DND-41 (cell line): ENCODE results near the gene SART3.

Source experiments
- ATAC-seq: fragments of 200-7000 bp; cut with Tn5 transposase; 3 replicates; pipeline ENCODE4 v1.9.1; 2021; ENCODE audit warnings: low read depth; ENCODE audit not compliant: insufficient read depth
- DNase-seq: peaks from one replicate; pipeline ENCODE4 v3.0.0-alpha.2; 2020
- H2AFZ ChIP-seq: 2 replicates; pipeline ENCODE4 v1.6.0; 2012; ENCODE audit warnings: low read depth, low read length
- H3K27ac ChIP-seq: 2 replicates; pipeline ENCODE4 v1.5.1; 2012; ENCODE audit warnings: low read length, inconsistent platforms
- H3K27me3 ChIP-seq: fragments of 200-600 bp; sonication (generic); 2 replicates; pipeline ENCODE4 v1.6.0; 2012; ENCODE audit warnings: low read length, mild to moderate bottlenecking, inconsistent platforms; ENCODE audit not compliant: insufficient read depth, poor library complexity
- H3K36me3 ChIP-seq: 2 replicates; pipeline ENCODE4 v1.5.1; 2012; ENCODE audit warnings: low read length, inconsistent platforms; ENCODE audit not compliant: insufficient read depth
- H3K4me1 ChIP-seq: 2 replicates; pipeline ENCODE4 v1.5.1; 2012; ENCODE audit warnings: mild to moderate bottlenecking, low read length; ENCODE audit not compliant: insufficient read depth
- H3K4me2 ChIP-seq: 2 replicates; pipeline ENCODE4 v1.6.0; 2012; ENCODE audit warnings: mild to moderate bottlenecking, moderate library complexity, low read length, inconsistent platforms; ENCODE audit not compliant: insufficient read depth
- H3K4me3 ChIP-seq, 2 experiments: fragments of 200-600 bp in 1 of 2; shearing (Covaris generic) in 1 of 2; 2 replicates each; pipeline ENCODE4 v1.5.1; 2012 to 2016; ENCODE audit warnings: inconsistent platforms in 2 of 2, low read length in 2 of 2, mild to moderate bottlenecking in 2 of 2, low read depth in 1 of 2, moderate library complexity in 1 of 2
- H3K79me2 ChIP-seq: 2 replicates; pipeline ENCODE4 v1.6.0; 2012; ENCODE audit warnings: low read length, inconsistent platforms; ENCODE audit not compliant: insufficient read depth
- H3K9ac ChIP-seq: 2 replicates; pipeline ENCODE4 v1.6.0; 2012; ENCODE audit warnings: low read depth, mild to moderate bottlenecking, inconsistent platforms, low read length, moderate library complexity
- H3K9me3 ChIP-seq: 2 replicates; pipeline ENCODE4 v1.5.1; 2012; ENCODE audit warnings: low read length, moderate library complexity, mild to moderate bottlenecking, inconsistent platforms; ENCODE audit not compliant: insufficient read depth, severe bottlenecking
- H4K20me1 ChIP-seq: 2 replicates; pipeline ENCODE4 v1.6.0; 2012; ENCODE audit warnings: low read length; ENCODE audit not compliant: insufficient read depth
- EZH2 ChIP-seq: IDR thresholded peaks from 3 replicates; pipeline ENCODE4 v1.6.1; 2012; ENCODE audit warnings: borderline replicate concordance, low read depth, mild to moderate bottlenecking, moderate library complexity, low read length, inconsistent platforms; ENCODE audit not compliant: severe bottlenecking
- TF ChIP-seq, protein P1 (sequence below): IDR thresholded peaks from 2 replicates; pipeline ENCODE4 v1.5.1; 2012; ENCODE audit warnings: borderline replicate concordance, low read length, moderate library complexity, mild to moderate bottlenecking; ENCODE audit not compliant: poor library complexity, severe bottlenecking; ENCODE audit errors: extremely low read depth

Gene SART3

DNA sequence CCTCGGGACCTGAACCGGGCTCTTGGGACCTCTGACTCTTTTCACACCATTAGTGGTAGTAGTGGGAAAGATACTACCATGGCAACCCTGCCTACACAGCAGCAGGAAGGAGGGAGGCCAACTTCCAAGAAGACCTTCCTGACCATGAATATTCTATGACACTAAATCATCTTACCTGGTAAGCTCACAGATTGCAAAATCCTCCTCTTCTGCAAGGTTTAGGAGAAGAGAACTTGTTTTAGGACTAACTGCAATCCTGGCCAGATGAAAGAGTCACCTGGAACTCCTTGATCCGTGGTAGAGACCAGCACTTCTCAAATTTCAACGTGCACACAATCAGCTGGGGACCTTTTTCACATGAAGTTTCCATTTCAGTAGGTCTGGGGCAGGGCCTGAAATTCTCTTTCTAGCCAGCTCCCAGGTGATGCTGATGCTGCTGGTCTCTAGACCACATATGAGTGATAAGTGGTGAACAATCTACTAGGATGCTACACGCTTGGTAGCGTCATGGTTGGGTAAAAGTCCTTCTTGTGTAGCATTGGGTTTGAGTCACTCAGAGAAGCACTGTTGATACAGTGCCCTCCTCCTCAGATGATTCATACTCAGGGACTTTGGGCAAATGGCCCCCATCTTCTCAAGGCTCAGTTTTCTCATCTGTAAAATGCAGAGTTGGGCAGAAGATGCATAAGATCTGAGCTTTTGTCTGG lies 81.5 kb downstream of the SART3 start:
- H3K27me3 ChIP-seq: no peaks in the 10 kb centered on the region
- no peaks in the 10 kb centered on the region for H3K9me3 ChIP-seq
- no peak overlapping the region for H3K4me2 ChIP-seq
- no peaks in the 10 kb centered on the region for H3K4me1 ChIP-seq
- H3K79me2 ChIP-seq: no peaks in the 10 kb centered on the region
- no peaks in the 10 kb centered on the region for H4K20me1 ChIP-seq
- H3K9ac ChIP-seq: no peak overlapping the region
- H2AFZ ChIP-seq: no peak overlapping the region
- ATAC-seq: no peak
- H3K36me3 ChIP-seq: no peaks in the 10 kb centered on the region
- H3K27ac ChIP-seq: no peak overlapping the region
- H3K4me3 ChIP-seq: no peak overlapping the region
- DNase-seq: no peak
- TF ChIP-seq, protein P1, sequence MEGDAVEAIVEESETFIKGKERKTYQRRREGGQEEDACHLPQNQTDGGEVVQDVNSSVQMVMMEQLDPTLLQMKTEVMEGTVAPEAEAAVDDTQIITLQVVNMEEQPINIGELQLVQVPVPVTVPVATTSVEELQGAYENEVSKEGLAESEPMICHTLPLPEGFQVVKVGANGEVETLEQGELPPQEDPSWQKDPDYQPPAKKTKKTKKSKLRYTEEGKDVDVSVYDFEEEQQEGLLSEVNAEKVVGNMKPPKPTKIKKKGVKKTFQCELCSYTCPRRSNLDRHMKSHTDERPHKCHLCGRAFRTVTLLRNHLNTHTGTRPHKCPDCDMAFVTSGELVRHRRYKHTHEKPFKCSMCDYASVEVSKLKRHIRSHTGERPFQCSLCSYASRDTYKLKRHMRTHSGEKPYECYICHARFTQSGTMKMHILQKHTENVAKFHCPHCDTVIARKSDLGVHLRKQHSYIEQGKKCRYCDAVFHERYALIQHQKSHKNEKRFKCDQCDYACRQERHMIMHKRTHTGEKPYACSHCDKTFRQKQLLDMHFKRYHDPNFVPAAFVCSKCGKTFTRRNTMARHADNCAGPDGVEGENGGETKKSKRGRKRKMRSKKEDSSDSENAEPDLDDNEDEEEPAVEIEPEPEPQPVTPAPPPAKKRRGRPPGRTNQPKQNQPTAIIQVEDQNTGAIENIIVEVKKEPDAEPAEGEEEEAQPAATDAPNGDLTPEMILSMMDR: no peak
- TF ChIP-seq EZH2: no peak

GRCh38 chr12:108478611-108479206 lies 82.3 kb downstream of the SART3 start:
- Histone ChIP-seq H3K4me2 (no peak overlapping the region), H3K27me3 (no peaks in the 10 kb centered on the region), H3K9ac (no peak overlapping the region), H3K27ac (no peak overlapping the region), H4K20me1 (no peaks in the 10 kb centered on the region), H3K79me2 (no peaks in the 10 kb centered on the region), H2AFZ (no peak overlapping the region), H3K36me3 (no peaks in the 10 kb centered on the region), H3K4me1 (no peaks in the 10 kb centered on the region), H3K4me3 (no peak overlapping the region), H3K9me3 (no peaks in the 10 kb centered on the region)
- DNase-seq: no peak
- ATAC-seq: no peak
- TF ChIP-seq, protein P1: no peak
- no peak for TF ChIP-seq EZH2

DNA sequence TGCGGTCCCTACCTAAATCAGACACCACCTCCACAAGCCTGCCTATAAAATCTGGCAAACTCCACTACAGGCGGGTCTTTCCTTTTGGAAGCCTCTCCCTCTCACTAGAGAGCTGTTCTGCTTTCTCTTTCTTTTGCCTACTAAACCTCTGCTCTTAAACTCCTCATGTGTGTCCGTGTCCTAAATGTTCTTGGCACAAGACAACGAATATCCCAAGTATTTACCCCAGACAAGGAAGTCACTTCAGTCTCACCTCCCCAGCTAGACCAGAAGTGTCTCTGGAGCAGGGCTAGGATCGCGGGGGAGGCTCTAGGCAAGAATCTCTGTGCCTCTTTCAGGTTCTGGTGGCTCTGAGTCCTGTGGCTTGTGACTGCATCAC lies 83.1 kb downstream of the SART3 start:
- ATAC-seq (no peak), DNase-seq (no peak)
- Histone ChIP-seq H3K4me3 (no peak overlapping the region), H2AFZ (no peak overlapping the region), H3K36me3 (no peaks in the 10 kb centered on the region), H3K27me3 (no peaks in the 10 kb centered on the region), H3K9me3 (no peaks in the 10 kb centered on the region), H3K79me2 (no peaks in the 10 kb centered on the region), H3K9ac (no peak overlapping the region), H3K27ac (no peak overlapping the region), H3K4me1 (no peaks in the 10 kb centered on the region), H4K20me1 (no peaks in the 10 kb centered on the region), H3K4me2 (no peak overlapping the region)
- TF ChIP-seq, protein P1: no peak
